Activated gamma-delta T cell (primary cell): ENCODE results near the gene F13B.
"Not testable (repeated sequence)": the region's sequence is repeated elsewhere in the genome, so short reads cannot be mapped to it uniquely, and the experiment has no call there.

Source experiments
- DNase-seq: peaks from one replicate; lab custom pipeline; 2025; lab: John Stamatoyannopoulos, UW

The F13B gene

GRCh38 chr1:197042676-197043341 is 24.3 kb downstream of the F13B start:
- DNase-seq: no peak

GRCh38 chr1:197041486-197042353 is 25.3 kb downstream of the F13B start:
- DNase-seq: no peak

- no peak for DNase-seq
Observed at GRCh38 chr1:197036861-197037260, 30.2 kb downstream of the F13B start.

GRCh38 chr1:197034631-197035339 is 32.3 kb downstream of the F13B start:
- not testable (repeated sequence) for DNase-seq

GRCh38 chr1:197029749-197030148 is 37.3 kb downstream of the F13B start:
- DNase-seq: no peak

- DNase-seq: no peak
Observed at GRCh38 chr1:197027359-197027758, 39.7 kb downstream of the F13B start.

GRCh38 chr1:197024460-197024859 is 42.6 kb downstream of the F13B start:
- no peak for DNase-seq

GRCh38 chr1:197021716-197022115 is 45.3 kb downstream of the F13B start:
- no peak for DNase-seq

- DNase-seq: no peak
Observed at GRCh38 chr1:197017558-197018146, 49.4 kb downstream of the F13B start.

GRCh38 chr1:197016751-197017150 is 50.3 kb downstream of the F13B start:
- no peak for DNase-seq

GRCh38 chr1:197013234-197013633 is 53.8 kb downstream of the F13B start:
- no peak for DNase-seq

GRCh38 chr1:197011614-197012013 is 55.4 kb downstream of the F13B start:
- DNase-seq: no peak

- no peak for DNase-seq
Observed at GRCh38 chr1:197008861-197009260, 58.2 kb downstream of the F13B start.

- no peak for DNase-seq
Observed at GRCh38 chr1:197003132-197003531, 63.9 kb downstream of the F13B start.

- no peak for DNase-seq
Observed at GRCh38 chr1:197001828-197002227, 65.2 kb downstream of the F13B start.

GRCh38 chr1:196997423-196997822 is 69.6 kb downstream of the F13B start:
- no peak for DNase-seq

GRCh38 chr1:196993916-196994315 is 73.1 kb downstream of the F13B start:
- DNase-seq: no peak

GRCh38 chr1:196991919-196992651 is 75.0 kb downstream of the F13B start:
- DNase-seq: not testable (repeated sequence)
